Amniotic stem cell (primary cell): ENCODE results near the gene TRPC4.
"Not testable (repeated sequence)": the region's sequence is repeated elsewhere in the genome, so short reads cannot be mapped to it uniquely, and the experiment has no call there.

Source experiments
- DNase-seq: peaks from one replicate; lab custom pipeline; 2025; lab: John Stamatoyannopoulos, UW

The TRPC4 gene

DNA sequence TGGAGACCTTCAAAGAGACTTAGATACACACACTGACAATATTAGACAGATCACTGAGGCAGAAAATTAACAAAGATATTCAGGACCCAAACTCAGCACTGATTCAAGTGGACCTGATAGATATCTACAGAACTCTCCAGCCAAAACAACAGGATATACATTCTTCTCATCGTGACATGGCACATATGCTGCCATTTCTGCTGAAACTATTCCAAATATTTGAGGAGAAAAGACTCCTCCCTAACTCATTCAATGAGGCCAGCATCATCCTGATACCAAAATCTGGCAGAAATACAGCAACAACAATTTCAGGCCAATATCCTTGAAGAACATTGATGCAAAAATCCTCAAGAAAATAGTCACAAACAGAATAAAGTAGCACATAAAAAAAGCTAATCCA is 53.3 kb downstream of the TRPC4 start:
- DNase-seq = no peak

GRCh38 chr13:37811441-37811840 is 58.1 kb downstream of the TRPC4 start:
- DNase-seq = no peak

DNA sequence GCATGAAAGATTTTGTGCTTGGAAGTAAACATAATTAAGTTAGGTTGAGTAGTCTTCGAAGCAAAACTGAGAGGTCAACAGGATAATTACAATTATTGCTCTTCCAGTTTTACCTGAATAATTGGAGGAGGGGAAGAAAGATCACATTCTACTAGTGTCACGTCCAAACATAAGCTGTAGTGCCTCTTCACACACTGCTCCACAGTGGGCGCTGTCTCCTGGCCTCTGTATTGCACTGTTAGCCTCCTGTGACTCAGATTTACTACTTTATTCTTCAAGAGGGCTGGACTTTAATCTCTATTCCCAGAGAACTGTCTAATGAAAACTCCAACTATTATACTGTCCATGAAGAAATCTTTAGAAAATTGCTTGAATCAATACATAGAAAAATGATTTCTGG is 62.9 kb downstream of the TRPC4 start:
- DNase-seq = no peak

DNA sequence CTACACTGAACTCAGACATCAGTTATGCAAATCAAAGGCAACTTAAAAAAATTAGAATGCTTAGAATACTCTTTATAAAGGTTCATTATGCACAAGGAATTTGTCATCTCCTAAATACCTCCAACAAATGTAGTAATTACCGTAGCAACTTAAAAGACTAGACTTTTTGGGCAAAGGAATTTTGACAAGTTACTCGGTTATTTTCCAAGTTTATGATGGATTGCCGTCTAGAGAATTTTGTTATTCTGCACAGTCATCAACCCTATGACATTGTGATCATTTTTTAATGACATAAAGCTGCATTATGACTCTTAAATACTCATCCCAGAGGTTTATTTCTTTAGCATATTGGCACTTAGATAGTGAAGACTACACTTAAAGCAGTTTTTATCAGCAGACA is 71.9 kb downstream of the TRPC4 start:
- DNase-seq = no peak

- DNase-seq = not testable (repeated sequence)
Observed at GRCh38 chr13:37796795-37797194, 72.8 kb downstream of the TRPC4 start.

GRCh38 chr13:37795326-37795725 is 74.2 kb downstream of the TRPC4 start:
- DNase-seq = no peak

GRCh38 chr13:37791699-37792098 is 77.9 kb downstream of the TRPC4 start:
- DNase-seq = no peak

DNA sequence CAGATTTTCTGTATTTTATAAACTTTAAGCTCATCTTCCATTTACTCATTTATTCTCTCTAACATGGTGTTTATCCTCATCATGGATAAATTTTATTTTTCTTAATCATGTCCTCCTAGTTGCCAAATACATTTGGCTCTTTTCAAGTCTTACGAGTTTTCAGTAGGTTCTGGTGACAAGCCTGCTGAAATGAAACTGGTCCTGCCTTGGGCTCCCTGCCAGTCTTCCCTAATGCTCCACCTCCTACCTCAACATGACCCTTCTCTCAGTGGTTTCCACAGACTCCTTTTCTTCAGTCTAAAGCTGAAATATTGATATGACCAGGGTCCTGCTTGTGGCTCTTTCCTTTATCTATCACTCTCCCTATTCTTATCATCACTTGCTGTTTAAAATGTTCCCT is 81.2 kb downstream of the TRPC4 start:
- no peak for DNase-seq

- no peak for DNase-seq
Observed at GRCh38 chr13:37777676-37778075, 91.9 kb downstream of the TRPC4 start.

- no peak for DNase-seq
Observed at GRCh38 chr13:37775871-37776270, 93.7 kb downstream of the TRPC4 start.

DNA sequence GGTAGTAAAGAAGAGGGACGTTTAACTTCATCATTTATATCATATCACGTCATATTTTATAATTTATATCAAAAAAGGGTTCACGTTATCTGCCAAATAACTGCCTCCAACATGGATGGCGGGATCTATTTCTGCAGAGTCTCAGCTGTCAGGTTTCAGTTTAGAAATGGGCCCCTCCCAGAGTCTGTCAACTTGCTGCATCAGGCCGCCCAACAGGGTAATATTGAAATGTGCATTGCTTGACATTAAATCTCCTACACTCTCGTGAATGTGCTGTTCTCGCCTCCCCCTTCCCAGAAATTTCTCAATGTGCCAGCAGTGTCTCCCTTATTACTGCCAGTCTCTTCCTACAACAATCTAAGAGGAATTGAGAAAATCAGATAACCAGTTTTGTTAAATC is 96.9 kb downstream of the TRPC4 start:
- no peak for DNase-seq

DNA sequence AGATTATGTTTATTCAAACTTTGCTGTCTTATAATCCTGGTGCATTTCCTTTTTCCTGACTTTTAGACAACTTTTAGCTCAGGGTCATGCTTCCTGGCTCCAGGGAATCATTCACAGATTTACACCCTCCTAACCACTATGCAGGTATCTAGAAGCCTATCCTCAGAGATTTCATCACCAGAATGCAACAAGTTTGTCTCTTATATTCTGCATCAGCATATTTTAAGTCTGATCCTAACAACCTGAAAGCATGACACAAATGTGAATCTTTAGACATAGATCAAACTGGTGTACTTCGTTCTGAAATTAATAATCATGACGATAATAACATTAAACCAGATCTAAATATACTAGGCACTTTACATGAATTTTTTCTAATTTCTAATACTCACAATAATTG is 100.0 kb downstream of the TRPC4 start:
- DNase-seq = no peak

GRCh38 chr13:37769078-37769477 is 100.5 kb downstream of the TRPC4 start:
- no peak for DNase-seq

DNA sequence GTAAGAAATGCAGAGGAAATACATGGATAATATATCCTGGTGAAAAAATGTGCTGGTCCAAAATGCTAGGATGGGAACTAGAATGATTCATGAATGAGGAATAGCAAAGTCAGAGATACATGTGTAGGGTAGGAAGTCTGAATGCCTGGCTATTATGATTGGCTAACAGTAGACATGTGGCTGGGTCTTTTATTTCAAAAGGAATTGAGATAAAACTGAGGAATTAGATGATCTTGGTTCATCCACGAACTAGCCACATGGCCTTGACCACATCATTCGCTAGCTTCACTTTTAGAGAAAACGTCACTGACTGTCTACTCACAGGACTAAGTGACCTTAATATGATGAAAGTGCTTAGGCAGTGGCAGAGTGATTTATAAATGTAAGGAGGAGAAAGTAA is 103.1 kb downstream of the TRPC4 start:
- no peak for DNase-seq

DNA sequence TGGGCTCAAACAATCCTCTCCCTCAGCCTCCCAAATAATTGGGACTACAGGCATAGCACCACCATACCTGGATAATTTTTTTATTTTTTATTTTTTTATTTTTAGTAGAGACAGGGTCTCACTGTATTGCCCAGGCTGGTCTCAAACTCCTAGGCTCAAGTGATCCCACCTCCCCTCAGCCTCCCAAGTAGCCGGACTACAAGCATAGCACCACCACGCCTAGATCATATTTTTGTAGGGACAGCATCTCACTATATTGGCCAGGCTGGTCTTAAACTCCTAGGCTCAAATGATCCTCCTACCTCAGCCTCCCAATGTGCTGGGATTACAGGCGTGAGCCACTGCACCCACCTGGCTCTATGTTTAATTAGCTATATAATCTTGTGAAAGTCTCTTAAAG is 114.2 kb downstream of the TRPC4 start:
- DNase-seq = no peak

- no peak for DNase-seq
Observed at GRCh38 chr13:37753776-37754175, 115.8 kb downstream of the TRPC4 start.

DNA sequence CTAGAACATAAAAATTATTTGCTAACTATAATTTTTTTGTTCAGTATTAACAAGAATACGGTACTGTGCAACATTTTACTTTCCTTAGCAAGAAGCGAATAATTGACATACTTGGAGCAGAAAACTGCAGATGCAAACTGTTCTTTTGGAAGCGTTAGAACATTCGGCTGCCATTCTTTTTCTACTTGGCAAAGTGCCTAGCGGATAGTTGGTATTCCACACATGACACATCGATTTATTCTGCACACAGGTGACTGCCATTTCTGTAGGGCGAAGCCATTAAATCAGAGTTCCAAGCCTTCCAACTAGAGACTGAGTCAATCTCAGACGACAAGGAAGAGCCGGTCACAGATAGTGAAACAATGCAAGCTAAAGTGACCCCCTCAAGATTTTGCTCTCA is 117.4 kb downstream of the TRPC4 start:
- DNase-seq = no peak

GRCh38 chr13:37751025-37751424 is 118.5 kb downstream of the TRPC4 start:
- DNase-seq = no peak

- no peak for DNase-seq
Observed at GRCh38 chr13:37748913-37749312, 120.7 kb downstream of the TRPC4 start.

DNA sequence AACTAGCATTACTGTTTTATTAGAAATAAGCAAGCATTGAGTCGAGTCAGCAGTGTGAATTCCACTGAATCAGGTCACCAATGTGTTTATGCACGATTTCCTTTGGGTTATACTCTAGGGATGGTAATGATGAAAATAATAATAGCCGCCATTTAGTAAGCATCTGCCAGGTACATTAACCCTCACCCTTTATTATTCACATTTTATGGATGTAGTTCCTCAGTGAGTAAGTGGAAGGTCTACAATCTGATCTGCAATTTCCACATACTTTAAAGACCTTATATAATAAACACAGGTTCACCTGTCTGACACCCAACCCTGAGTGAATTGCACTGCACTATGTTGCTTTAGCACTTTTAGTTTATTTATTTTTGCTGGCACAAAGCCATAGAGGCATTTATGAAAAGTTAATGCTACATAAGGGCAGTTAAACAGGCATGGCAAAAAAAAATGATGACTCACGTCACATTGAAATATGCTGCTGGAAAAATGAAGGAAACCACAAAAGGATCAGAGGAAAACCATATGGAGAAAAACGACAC is 122.4 kb downstream of the TRPC4 start:
- DNase-seq = peak; percentile 79

DNA sequence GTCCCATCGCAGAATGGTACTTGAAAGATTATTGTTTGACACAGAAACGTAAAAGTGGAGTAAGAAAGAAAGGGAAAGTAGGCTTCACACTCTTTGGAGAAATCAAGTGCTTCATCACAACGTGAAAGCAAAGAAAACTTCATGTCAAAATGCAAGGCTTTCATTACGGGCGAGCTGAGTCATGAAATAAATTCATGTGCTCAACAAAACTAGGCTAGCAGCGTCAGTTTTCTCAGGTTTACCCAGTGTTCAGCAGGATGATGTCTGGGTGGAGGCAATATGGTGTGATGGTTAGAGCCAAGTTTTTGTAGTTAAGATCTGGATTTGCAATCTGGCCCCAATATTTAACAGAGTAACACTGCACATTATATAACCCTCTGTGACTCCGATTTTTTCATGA is 128.0 kb downstream of the TRPC4 start:
- DNase-seq = no peak

GRCh38 chr13:37736045-37736444 is 133.5 kb downstream of the TRPC4 start:
- DNase-seq = no peak

DNA sequence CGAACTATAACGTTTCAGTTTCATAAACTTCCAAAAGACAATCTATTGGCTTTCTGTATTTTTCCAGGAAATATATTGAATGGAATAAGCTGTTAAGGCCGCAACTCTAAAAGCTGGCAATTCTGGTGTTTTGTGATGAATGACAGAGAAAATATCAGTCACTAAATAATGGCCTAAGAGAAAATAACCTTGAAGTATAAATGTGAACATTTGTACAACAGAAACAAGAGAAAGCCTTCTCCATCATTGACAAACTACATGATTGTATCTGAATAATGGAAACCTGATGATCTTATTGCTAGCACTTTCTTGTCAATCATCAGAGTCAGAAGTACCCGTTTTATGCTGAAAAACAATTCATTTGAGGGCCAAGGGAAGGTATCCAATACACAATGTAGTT is 134.3 kb downstream of the TRPC4 start:
- no peak for DNase-seq

DNA sequence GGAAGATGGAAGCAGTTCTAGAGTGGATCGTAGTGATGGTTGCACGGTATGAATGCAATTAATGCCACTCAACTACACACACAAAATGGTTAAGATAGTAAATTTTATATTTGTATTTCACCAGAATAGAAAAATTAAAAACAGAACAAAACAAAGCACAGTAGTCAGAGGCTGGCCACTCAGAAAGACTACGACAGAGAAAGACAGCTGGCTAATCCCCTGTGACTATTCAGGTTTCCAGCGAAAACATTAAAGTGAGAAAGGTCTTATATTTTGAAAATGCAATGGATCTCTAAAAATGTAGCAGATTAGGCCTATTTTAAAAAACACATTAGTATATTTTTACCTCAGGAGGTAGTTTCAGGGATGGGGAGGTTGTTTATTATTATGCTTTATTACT is 139.7 kb downstream of the TRPC4 start:
- no peak for DNase-seq
